Measurements from ENCODE around the gene CIB2.
A peak's percentile ranks its signal among the peaks of the same experiment; 100 is the strongest.

CIB2 gene

GRCh38 chr15:78069462-78070029 lies 61.7 kb downstream of the CIB2 start:
- no peak for DNase-seq

DNA sequence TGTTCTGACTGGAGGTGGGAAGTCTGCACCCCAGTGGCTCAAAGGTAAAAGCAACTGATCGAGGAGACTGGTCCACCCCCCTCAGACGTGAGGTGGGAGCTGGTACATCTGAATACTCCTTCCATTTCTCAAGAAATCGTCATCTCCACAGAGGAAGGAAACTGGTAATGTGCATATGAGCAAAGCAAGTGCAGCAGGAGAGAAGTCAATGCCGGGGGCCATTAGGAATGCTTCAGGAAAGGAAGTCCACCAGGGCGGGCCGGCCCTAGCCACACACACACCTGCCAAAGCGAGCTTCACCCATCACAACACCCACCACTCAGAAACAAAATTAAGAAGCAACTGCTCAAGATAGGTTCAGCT lies 62.2 kb downstream of the CIB2 start:
- no peak for DNase-seq

GRCh38 chr15:78067328-78068228 lies 63.7 kb downstream of the CIB2 start:
- DNase-seq: no peak

GRCh38 chr15:78065973-78066946 lies 65.0 kb downstream of the CIB2 start:
- no peak for DNase-seq

- DNase-seq: peak in 10 of 56 donors; percentile 25 to 51 (median 33)
These were observed 65.9 kb downstream of the CIB2 start for GRCh38 chr15:78065284-78065872.

DNA sequence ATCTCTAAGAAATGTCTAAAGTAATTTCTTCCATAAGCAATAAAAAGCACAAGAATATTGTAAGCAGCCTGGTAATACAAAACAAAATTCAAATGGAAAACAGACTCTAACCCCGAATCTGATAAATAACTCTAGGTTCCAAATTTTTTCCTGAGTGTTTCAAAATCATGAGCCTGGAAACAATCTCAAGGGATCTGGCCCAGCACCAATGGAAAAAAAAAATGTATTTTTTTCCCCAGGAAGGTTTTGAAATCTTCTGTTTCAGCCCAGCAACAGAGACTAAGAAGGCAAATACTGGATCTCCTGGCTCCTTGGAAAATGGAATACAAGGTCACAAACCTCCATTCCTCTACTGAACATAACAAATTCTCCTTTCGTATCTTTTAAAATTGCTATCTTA lies 66.7 kb downstream of the CIB2 start:
- DNase-seq: no peak

GRCh38 chr15:78063970-78064385 lies 67.3 kb downstream of the CIB2 start:
- DNase-seq: no peak

DNA sequence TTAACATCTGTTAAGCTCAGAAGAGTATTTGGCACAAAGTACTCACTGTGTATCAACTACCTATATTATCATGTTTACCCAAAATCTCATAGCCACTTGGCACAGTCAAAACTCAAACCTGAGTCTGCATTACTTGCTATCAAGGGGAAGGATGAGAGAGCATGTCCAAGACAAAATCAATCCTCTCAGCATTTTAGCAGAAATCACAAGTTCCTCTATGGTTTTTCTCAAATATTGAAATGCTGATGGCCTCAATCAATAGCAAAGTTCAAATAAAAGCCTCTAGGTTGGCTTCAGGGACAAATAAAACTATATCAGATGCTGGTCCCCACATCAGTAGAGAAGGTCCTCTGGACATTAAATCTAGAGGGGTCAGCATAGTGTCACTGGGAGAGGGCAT lies 68.0 kb downstream of the CIB2 start:
- DNase-seq: no peak

DNA sequence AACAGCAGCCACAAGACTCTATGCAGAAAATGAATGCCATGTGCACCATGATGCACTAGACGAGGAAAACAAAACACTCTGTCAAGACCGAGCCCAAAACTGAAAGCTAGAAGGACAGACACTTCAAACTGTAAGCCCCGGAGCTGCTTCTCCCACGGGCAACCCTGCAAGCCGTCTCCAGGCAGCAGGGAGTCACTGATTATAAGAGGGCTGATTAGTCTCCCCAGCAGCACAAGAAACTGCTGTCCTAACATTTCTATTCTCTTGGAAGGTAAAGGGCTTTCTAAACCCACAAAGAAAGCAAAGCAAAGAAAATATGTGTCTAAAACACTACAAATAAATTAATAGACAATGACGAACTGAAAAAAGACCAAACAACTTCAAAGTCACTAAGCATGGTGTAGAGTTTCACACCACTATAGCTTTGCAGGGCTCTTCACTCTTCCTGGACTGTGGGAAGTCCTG lies 69.2 kb downstream of the CIB2 start:
- DNase-seq: peak in 4 of 56 donors; percentile 27 to 45 (median 32)

DNA sequence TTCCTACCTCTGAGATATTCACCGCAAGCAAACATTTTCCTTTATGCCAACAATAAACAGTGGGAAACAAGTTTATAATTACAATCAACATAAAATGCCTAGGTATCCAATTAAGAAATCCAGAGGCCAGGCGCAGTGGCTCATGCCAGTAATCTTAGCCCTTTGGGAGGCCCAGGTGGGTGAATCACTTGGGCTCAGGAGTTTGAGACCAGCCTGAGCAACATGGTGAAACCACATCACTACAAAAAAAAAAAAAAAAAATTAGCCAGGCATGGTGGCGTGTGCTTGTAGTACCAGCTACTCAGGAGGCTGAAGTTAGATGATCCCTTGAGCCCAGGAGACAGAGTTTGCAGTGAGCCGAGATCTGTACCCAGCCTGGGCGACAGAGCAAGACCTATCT lies 71.0 kb downstream of the CIB2 start:
- no peak for DNase-seq

GRCh38 chr15:78059110-78059839 lies 72.0 kb downstream of the CIB2 start:
- no peak for DNase-seq

DNA sequence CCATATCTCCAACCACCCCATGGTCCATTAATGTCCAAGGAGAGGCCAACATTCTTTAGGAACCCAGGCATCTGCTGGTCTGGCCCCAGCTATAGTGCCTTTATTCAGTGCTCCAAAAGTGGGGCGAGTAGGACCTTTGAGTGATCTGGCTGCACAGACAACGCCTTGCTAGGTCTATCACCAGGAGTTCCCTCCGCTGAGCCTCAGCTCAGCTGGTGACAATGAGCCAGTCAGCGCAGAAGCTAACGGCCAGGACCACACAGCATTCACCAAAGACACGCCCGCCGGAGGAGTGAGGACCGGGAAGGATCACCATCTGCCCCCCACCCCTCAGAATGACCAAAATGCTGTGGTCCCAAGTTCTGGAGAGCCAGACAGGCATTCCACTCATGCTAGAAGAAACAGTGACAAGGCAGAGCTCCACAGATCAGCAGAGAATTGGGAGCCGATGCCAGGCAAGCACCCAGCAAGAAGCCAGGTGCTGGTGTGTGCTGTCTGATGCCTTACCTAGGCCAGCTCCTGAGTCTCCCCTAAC lies 72.8 kb downstream of the CIB2 start:
- DNase-seq: no peak

- no peak for DNase-seq
These were observed 73.4 kb downstream of the CIB2 start for GRCh38 chr15:78057803-78058202.

DNA sequence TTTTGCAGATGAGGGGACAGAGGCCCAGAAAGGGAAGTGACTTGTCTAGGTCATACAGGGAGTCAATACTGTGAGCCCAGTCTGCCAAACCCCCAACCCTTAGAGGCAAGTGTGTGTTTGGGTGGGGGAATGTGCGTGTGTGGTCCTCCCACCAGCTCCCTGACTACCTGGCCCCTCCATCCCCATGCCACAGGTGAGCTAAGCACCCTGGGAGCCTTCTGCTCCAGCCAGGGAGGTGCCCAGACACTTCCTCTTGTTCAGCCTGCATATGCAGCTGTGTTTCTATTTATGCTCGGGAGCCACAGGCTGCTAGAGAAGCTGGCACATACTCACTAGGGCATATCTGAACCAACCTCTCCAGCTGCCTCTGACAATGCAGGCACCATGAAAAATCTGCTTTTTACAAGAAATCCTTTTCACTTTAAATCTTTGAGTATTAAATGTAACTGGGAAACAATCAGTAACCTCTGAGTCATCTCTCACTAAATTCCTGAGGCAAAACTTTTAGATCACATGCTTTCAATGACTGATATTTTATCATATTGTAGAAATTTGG lies 74.5 kb downstream of the CIB2 start:
- peak in 1 of 56 donors; percentile 27 for DNase-seq

DNA sequence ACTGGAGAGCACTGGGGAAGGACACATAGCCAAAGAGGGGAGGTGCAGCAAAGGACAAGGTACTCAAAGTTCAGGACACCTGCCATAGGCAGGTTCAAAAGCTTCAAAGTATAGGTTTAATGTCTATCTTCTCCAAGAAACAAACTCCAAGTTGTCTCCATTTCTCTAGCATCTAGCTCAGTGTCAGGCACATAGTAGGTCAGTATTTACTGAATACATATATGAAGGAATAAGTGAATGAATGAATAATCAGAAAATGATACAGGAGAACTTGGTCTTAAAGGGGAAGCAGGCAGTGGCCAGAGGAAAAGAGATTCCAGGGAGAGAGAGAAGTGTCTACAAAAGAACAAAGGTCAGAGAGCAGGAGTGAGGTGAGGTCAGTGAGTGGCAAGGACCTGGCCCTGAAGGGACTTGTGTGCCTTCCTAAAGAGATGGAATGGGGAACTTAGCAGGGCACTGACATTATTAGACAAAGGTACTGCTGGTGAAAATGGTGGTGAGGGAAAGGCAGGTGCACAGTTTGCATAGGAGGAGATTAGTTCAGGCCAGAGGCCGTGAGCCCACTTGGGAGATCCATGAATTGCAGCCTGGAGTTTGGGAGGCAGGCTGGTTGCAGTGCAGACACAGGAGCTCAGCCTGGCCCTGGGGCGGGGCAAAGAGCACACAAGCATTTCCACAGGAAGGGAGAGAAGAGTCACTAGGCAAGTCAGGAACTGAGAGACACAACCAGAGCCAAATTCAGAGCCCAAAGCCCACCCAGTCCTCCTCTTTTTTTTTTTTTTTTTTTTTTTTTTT lies 75.1 kb downstream of the CIB2 start:
- no peak for DNase-seq

GRCh38 chr15:78054966-78055365 lies 76.3 kb downstream of the CIB2 start:
- DNase-seq: no peak
